HL-60/S4 treated with phorbol 12-myristate 13-acetate at 8.2 ng/mL for 4 days and 3 days (cell line): ENCODE results near the gene GRK2.

Source experiments
- in situ Hi-C: fragments of 300-500 bp; cut with MboI; formaldehyde crosslinking; loops from 2 replicates; pipeline ENCODE4 v1.15.0; 2022; ENCODE audit warnings: low sequenced_read_pairs

Gene GRK2

DNA sequence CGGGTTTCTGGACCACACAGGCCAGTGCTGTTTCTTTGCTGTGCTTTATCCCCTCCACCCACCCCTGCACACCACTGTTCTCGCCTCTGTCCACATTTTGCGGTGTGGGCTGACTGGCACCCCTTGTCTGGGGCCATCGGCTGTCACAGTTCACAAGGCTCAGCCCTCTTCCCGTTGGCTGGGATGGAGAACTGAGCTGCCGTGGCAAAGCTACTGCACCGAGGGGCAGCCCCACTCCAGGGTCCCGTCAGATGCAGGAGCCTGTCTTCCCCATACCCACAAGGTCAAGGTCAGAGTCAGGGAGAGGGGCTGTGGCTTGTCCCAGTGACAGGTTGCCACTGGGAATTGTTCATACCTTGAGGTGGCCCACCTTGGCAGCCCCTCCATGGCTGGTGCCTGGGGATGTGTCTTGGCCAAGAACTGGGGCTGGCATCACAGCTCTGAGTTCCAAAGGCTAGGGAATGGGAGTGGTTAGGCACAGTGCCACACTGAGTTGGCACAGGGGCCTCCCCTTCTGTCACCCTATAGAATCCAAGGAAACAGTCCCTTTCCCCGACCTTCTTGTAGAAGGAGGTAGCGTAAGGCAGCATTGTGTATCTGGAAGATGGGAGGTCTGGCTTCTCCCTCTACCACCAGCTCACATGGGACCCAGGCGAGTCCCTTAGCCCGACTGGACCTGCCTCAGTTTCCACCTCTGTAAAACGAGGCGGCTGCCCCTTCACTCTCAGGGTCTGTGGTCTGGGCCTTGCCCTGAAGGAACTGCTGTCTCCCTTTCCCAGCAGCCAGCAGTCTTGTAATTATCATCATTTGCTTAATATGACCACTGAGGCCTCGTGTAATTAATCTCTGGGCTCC is 3.4 kb downstream of the GRK2 start:
- in situ Hi-C loops, result no loop called here

DNA sequence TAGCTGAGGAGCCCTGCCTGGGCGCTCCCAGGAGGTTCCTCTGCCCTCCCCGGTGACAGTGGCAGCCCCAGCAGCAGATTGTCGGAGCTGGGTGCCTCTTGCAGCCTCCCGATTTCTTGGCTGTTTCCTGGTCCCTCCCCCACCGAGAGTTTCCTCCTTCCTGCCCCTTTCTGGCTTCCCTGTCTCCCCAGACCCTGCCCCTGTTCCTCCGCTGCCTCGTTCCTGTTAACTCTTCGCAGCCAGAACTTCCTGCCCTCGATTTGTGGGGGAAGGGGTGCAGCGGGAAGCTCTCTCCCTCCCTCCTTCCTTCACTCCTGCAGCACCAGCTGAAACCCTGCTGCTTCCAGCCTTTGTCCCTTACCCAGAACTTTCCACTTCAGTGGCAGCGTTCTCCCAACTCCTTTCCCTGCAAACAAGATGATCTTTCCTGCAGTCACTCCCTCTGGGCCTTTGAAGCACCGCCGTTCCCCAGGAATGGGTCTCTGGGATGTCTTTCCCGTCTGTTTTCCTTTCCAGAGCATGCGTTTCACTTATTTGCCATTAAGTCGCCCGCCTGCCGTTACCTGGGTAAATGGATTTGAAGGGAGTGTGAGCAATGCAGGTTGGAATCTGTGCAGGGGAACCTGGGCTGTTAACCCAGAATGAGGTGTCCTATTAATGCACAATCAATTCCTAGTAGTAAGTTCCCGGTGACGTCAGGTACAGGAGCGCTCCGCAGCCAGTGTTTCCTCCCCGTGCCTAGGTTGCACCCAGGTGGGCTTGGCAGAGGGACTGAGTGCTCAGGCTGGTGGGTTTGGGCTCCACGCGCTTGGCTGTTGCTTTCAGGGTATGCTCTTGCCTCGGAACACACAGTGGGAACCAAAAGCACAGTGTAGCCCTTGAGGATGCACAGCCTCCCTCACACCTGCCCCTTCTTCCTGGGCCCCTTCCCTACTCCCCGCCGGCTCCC is 4.3 kb downstream of the GRK2 start:
- in situ Hi-C loops, result no loop called here

DNA sequence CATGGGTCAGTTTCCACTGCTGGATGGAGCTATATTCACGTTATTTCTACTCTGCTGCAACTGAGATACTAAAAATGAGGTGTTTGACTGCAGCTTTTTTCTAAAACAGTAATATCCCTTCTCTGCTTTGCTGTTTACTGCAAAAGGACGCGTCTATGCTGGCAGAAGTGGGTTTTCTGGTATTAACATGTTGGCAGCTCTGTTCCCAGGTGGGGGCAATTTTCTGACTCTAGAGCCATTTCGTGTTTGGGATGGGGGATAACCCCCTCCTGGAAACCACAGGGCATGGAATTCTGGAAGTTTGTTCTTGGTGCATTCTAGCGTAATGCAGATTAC is 4.9 kb downstream of the GRK2 start:
- in situ Hi-C loops, result no loop called here

DNA sequence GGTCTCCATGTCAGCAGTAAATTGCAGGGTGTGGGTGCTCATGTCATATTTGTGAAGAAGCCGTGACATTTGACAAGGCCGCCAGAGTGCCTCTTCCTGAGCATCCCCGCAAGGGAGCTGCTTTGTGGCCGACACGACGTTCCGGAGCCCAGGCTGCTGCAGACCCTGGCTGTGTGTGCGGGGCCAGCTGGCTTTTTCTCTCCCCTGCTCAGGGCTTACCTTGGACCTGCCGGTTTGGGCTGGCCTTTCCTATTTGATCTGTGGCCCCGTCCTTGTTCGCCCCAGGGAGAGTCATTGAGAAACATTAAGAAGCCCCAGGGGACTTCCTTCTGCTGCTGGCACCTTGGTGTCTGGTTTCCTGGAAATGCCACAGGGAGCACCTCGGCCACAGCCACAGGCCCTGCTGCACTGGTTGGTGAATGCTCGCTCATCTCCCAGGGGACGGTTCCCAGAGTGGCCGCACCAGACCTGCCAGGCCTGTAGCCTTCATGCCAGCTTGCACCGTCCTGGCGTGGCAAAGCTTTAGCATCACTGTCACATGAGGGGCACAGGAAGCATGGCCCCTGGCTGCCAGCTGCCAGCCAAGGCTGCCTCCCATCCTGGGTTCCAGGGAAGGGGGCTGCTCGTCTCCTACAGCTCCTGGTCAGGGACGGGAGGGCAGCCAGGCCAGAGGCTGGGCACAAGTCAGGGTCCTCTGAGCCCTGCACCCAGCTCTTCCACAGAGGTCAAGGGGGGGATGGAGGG is 5.4 kb downstream of the GRK2 start:
- in situ Hi-C loops, result no loop called here

DNA sequence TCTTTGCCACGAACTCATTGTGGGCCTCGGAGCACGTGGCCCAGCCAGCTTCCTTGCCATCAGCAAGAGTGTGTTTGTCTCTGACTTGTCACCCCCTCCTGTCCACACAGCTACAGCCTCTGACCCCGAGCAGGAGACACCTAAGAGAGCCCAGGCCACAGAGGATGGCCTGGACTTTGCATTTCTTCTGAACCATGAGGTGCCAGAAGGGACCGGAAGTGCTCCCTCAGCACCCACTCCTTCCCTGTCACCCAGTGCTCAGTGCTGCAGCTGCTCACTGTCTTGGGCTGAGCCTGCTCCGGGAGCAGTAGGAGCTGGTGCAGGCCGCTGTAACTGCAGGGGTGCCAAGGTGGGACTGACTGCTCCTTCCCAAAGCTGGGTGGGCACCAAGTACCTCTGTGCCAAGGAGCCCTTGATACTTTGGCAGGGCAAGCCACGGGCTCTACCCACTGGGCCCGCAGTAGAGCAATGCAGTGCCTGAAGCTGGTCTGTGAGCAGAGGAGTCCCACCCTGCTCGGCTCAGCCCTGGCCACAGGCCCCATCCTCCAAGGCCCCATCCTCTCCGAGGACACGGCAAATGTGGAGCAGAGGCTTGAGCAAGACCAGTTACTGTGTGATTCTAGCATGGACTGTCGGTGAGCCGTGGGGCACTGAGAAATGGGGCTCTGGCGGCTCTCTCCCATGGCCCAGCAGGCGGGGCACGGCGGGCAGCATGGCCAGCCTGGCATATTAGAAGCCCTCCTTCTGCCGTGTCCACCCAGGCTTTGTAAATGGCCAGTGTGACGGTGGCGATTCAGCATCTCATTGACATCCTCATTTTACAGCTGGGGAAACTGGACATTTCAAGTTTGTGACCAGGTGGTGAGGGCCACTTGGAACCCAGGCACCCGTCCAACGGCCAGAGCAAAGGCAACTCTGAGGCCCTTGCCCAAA is 6.3 kb downstream of the GRK2 start:
- in situ Hi-C loops, result no loop called here

DNA sequence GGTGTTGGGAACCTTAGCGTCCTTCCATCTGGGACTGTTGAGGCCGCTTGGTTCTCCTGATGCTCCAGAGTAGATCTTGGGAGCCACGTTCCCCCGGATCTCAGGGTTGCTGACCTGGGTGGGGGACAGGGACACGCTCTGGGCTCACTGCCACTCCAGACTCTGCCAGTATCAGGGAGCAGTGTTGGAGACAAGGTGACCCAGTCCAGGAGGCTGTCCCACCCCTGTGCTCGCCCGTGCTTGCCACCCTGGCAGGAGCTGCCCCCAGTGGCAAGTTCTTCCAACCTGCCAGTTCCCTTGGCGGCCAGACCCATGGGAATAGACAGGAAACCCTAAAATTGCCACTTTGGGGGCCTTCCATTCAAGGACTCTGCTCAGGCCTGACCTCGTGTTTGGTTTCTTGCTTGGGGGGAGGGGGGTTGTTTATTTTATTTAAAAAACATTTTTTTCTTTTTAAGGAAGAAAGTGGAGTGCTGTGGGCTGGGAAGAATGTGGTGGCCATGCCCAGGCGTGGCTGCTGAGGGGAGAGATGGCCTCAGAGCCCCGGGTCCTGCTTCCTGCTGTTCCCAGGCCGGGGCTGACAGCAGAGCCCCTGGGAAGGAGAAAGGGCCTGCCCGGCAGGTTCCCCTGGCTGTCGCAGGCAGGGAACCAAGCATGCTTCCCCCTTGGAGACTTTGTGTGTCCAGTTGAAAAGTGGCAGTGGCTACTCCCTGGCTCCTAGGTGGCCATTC is 7.2 kb downstream of the GRK2 start:
- in situ Hi-C loops, result no loop called here

DNA sequence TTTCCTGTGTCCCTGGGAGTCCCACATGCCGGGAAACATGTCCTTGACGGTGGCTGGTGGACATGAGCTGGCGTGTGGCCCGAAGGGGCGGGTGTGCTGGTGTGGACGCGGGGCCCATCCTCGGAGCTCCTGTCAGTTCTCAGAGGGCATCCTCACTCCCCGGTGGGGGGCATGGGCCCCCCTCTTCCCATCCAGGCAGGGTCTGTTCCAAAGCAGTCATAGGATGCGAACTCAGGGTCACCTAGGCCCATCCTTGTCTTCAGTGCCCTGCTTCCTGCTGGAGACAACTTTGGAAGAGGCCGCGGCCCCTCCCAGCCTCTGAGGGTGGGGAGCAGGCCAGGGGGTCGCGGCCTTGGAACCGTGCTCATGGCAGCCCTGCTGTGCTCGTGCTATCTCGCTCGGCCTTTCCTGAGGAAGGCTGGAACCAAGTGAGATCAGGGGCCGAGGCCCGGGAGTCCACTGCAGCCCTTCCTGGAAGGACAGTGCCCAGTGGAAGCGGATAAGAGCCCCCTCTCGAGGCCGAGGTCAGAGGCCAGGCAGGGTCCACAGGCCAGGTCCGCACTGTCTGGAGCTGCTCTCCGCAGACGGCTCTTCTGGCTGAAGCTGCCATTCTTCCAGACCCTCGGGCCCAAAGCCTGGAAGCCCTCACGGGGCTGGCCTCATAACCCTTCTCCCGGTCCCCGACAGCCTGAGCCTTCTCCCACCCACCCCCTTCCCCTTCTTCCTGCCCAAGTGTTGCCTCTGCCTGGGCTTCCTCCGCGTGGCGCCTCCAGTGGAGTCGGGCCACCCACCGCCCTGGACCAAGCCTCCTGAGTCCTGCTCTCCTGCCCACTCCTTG is 8.7 kb downstream of the GRK2 start:
- in situ Hi-C loops, result no loop called here

DNA sequence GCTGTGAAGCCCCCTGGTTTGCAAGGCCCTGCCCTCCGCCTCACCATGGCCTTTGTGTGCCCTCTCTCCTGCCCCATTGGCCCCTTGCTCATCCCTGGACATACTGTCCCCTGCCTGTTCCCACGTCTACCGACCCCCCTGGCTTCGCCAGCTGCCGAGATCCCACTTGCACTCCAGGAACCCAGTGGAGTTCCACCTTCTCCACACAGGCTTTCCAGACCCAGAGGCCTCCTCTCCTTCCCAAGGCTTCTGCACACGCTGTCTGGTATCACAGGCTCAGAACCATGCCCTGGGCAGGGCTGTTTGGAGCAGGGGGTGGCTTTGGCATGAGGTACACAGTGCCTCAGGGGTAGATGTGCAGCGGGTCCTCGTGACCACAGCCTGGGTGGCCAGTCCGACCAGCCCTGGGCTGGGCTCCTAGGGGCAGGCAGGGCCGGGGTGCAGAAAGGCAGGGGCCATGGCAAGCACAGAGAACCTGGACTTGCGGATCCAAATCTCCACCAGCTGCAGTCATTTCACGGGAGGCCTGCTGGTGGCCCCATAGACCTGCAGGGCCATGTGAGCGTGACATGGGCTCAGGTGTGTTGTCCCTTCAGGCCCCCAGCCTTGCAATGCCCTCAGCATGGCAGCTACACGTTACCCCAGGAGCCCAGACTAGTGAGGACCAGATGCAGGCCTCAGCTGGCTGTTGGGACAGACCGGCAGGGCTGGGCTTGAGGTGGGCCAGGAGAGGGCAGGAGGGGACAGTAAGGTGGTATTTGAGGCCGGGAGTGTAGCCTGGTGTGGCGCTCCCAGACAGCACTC is 9.5 kb downstream of the GRK2 start:
- in situ Hi-C loops, result no loop called here

DNA sequence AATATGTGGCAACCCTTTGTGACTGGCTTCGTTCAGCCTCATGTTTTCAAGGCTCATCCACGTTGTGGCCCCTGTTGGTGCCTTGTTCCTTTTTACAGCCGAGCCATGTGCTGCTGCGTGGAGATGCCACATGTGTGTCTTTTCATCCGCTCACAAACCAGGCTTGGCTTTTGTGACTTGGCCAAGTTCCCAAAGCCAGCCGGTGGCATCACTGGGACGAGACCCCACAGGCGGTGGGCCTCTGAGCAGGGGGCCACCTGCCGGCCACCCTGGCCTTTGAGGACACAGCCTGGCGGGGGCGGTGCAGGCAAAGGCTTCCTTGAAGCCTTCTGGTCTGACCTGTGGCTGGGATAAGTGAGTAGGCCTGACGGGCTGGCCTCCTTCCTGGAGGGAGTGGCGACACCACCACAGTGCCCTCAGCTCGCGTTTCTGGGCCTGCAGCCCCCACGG is 10.5 kb downstream of the GRK2 start:
- in situ Hi-C loops, result no loop called here

DNA sequence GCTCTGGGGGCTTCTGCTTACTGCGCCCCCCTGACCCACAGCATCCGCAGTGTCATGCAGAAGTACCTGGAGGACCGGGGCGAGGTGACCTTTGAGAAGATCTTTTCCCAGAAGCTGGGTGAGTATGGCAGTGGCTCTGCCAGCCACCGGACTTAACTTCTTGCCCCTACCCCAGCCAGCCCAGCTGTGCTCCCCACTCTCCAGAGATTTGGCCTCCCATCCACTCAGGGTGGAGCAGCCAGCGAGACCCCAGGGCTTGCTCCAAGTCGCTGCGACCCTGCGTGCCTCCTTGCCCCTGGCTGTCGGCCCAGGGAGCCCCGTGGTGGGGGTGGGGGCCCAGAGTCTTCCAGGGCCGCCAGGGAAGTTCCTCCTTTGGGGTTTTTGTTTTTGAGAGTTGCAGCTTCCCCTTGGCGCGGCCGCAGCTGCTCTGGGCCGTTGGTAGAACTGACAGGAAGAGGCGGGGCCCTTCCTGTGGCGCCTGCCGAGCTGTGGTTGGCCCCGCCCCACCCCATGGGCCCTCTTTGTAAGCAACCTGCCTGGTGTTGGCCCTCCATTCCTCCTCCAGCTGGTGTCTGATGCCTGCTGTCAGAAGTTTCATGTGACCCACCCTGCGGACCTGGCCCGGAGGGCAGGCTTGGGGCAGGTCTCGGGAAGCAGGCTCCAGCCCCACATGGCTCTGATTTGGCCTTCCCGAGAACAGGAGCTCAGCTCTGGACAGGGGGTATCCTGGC is 11.1 kb downstream of the GRK2 start:
- in situ Hi-C loops, result no loop called here

DNA sequence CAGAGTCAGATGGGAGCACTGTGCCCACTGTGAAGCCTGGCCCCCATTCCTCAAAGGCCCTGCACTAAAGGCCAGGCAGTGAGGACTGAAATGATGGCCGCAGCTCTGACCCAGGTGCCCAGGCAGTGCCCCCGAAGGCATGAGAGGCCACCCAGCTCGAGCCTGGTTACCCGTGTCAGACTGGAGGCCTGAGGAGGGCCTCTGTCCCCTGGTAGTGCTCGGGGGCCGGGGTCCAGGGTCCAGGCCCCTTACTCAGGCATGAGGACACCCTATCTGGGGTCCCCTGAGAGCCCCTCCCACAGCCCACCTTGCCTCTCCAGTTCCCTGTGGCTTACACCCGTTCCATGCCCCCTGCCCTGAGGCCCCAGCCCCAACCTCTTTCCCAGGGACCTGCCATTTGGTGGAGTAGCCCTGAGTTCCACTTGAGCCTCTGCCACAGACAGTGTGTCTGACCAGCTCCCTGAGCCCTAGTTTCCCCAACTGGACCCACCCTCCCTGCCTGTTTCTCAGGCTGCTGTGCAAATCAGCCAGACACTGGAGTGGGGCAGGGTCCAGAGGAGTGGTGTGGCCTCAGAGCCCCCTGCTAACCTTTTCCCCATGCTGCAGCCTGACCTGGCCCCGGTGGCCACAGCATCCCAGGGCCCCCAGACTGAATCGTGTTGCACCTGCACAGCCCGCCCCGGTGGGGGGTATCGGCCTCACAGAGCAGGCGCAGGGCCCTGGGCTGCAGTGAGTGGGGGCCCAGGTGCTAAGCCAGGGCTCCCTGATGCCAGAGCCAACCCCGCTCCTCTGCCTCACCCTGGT is 12.1 kb downstream of the GRK2 start:
- in situ Hi-C loops, result no loop called here

DNA sequence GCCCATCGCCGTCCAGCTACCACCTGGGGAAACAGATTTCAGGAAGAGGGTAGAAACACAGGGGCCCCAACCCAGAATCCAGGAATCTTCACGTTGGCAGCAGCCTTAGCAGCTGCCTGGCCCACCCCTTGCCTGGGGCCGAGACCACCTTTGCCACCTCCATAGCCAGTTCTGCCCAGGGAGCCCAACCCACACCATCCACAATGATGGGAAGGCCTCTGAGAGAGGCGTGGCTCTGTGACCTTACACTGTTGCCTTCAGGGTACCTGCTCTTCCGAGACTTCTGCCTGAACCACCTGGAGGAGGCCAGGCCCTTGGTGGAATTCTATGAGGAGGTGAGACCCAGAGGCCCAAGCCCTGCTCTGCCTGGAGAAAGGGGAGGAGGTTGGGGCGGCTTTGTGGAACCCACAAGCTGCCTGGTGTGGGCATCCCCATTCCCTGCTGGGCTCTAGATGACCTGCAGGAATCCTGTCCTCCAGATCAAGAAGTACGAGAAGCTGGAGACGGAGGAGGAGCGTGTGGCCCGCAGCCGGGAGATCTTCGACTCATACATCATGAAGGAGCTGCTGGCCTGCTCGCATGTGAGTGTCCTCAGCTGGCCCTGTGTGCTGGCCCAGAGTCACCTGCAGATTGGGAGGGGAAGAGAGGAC is 12.8 kb downstream of the GRK2 start:
- in situ Hi-C loops, result no loop called here

DNA sequence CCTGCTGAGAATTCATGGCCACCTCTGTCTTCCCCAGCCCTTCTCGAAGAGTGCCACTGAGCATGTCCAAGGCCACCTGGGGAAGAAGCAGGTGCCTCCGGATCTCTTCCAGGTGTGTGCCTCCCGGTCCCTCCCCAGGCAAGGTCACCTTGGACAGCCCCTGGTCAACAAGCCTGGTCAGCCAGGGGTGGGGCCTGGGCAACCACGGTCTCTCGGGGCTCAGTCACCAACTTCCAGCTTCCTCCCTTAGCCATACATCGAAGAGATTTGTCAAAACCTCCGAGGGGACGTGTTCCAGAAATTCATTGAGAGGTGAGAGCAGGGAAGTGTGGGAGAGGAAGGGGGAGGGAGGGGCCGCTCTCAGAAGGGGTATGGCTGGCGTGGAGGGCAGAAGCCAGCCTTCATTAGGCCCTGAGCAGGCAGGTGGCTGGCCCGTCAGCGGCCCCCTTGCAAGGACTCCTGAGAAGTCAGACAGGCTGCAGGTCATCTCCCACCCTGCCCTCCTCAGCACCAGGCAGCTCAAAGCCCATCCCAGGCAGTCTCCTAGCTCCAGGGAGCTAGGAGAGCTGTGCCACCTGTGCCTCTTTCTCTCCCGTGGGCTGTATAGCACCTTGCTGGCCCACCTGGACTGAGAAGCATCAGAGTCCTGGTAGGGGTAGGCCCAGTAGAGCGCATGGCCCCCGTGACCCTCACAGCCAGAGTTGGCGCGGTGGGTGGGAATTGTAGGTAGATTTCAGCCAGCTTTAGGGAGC is 13.5 kb downstream of the GRK2 start:
- in situ Hi-C loops, result no loop called here

DNA sequence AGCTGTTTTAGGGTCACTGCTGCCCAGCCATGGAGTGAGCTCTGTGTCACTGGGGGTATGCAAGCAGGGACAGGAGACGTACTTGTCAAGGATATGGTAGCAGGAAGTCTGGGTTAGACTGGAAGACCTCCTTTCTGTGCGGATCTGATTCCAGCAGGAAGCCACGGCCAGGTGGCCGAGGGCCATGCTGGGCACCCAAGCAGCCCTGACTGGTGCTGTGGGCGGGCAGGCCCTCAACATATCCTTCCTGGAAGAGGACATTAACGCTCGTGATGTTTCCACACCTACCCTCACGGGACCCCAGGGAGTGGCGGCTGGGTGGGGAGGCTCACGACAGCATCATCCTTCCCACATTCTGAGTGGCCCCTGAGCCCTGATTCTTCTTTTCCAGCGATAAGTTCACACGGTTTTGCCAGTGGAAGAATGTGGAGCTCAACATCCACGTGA is 14.1 kb downstream of the GRK2 start:
- in situ Hi-C loops, result no loop called here
